Hepatocyte (in vitro differentiated cells): ENCODE measurements around the gene FIGNL1.

Source experiments
- CTCF ChIP-seq: fragments of 200-600 bp; sonication (generic); IDR thresholded peaks from 2 replicates; pipeline ENCODE4 v1.5.1; 2016; ENCODE audit warnings: antibody characterized with exemption, mild to moderate bottlenecking; ENCODE audit not compliant: poor library complexity
- EZH2 ChIP-seq: fragments of 200-600 bp; sonication (generic); IDR thresholded peaks from 2 replicates; pipeline ENCODE4 v1.6.1; 2016; ENCODE audit warnings: antibody characterized with exemption, mild to moderate bottlenecking, borderline replicate concordance
- EZH2phosphoT487 ChIP-seq: fragments of 200-600 bp; sonication (generic); IDR thresholded peaks from one replicate; pipeline ENCODE4 v1.6.1; 2018; ENCODE audit warnings: antibody characterized with exemption, mild to moderate bottlenecking, low read depth, moderate library complexity; ENCODE audit not compliant: unreplicated experiment, severe bottlenecking

DNA sequence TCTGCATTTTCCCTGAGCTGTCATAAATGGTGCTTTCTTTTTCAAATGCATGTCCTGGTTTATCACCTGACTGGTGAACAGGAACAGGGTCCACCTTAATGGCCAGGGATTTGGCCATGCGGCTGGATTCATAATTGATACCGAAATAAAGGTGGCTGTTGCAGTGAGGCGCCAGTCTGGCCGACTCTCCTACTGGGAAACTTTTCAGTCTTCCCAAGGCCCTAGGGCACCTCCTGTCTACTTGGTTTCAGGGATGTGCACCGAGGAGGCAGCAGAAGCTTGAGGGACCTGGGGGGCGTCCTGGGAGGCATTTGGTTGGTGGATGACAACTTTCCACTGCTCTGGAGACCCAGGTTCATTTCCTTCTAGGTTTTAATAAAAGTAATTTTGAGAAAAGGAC is 46.4 kb upstream of the FIGNL1 start:
- TF ChIP-seq CTCF (no peak), EZH2 (no peak), EZH2phosphoT487 (no peak)
